ENCODE data around the gene SREK1. TPM values are rescaled to one million over a fixed set of nuclear protein-coding genes. Genes with fewer than 3 reads are reported as not detected.
A peak's percentile ranks its signal among the peaks of the same experiment; 100 is the strongest.
"Not testable (repeated sequence)": the region's sequence is repeated elsewhere in the genome, so short reads cannot be mapped to it uniquely, and the experiment has no call there.

Gene SREK1
- total RNA-seq, 2 experiments from 2014 or later: 52.2 to 60.0 TPM

DNA sequence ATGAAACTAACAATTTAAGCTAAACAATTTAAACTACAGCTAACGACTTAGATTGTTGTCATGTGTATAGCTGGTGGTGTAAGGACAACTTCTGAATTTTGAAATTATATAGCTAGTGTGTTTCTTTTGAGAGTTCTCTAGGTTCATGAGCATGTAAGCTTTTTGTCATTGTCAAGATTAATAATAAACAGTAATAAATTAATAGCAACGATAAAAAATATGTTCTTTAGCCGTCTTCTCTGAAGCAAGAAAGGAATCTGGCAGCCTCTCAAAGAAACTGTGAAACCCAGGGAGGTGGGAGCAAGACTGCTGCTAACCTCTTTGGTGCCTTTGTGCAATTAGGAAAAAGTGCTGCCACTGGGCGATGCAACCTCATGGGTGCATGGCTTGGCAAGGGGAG, 59.4 kb downstream of the SREK1 start:
- intact Hi-C loops (cut with micrococcal nuclease): no loop called here
- CTCF ChIA-PET: interaction anchor here (0.6 to 1.0 kb wide), 3 partner anchors 10 to 103 kb away, joined by 3 to 4 read pairs (median 3); no protein-coding TSS in a partner anchor
- Mint-ChIP-seq H3K4me1 (ENCODE audit: low read depth) (no peaks in the 10 kb centered on the region), H3K36me3 (ENCODE audit: low read depth) (peaks cover 9% of the 10 kb centered on the region), H3K27me3 (ENCODE audit: low read depth) (no peaks in the 10 kb centered on the region), H3K9me3 (no peaks in the 10 kb centered on the region), H3K4me3 (no peak overlapping the region), H3K27ac (no peak overlapping the region)
- no peak for DNase-seq

DNA sequence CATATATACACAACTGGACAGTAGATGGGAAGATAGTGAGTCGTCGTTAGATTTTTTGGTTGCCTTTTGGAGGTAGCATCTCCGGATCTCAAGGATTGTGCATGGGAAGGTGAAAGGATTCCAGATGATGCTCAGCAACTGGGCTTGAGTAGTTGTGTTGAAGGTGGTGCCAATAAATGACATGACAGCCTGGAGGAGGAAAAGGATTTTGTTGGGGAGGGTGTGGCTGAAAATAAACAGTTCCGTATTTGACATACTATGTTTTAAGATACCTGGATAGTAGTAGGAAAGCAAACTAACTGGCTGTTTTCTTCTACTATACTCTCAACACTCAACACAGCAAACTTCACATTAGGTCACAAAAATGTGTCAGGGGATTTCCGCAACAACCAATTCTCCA, 62.4 kb downstream of the SREK1 start:
- CTCF ChIA-PET: no interaction called here
- intact Hi-C loops (cut with micrococcal nuclease): no loop called here
- no peak for DNase-seq
- Mint-ChIP-seq H3K4me3 (no peak overlapping the region), H3K27me3 (ENCODE audit: low read depth) (no peaks in the 10 kb centered on the region), H3K36me3 (ENCODE audit: low read depth) (peaks cover 3% of the 10 kb centered on the region), H3K9me3 (no peaks in the 10 kb centered on the region), H3K4me1 (ENCODE audit: low read depth) (no peaks in the 10 kb centered on the region), H3K27ac (no peak overlapping the region)

DNA sequence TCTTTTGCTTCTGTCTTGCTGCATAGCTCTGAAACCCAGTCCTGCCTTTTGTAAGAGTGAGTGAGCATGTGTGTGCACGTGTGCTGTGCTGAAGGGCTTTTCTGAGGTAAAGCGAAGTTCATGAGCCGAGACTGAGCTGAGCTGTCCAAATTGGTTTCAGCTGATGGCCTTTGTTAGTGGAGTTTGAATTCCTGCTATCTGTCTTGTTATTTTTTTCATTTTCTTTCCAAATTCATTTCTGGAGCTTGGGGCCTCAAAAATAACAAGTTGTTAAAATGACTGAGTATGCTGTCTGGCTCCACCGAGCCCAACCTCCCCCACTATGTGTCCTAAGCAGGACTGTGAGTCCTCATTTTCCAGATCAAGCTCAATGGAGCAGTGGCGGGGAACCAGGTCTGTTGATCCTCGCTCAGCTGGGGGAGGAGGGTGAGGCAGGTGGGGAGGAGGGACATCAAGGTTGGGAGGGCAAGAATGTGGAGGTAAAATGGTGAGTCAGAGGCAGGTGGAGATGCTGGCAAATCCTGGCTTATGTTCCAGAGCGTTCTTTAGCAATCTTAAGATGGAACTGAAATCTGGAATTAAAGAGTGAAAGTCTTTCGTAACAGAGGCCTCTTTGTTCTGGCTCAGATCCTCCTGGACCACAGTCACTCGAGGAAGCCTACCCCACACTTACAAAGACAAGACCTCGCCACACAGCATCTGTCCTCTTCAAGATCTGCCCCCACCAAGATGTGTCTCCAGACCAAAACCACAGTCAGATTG, 63.9 kb downstream of the SREK1 start:
- H3K36me3 Mint-ChIP-seq (ENCODE audit: low read depth): no peaks in the 10 kb centered on the region
- no peak for DNase-seq
- no peaks in the 10 kb centered on the region for H3K4me1 Mint-ChIP-seq (ENCODE audit: low read depth)
- no peak overlapping the region for H3K4me3 Mint-ChIP-seq
- intact Hi-C loops (cut with micrococcal nuclease): no loop called here
- H3K9me3 Mint-ChIP-seq: no peaks in the 10 kb centered on the region
- H3K27me3 Mint-ChIP-seq (ENCODE audit: low read depth): no peaks in the 10 kb centered on the region
- CTCF ChIA-PET: no interaction called here
- H3K27ac Mint-ChIP-seq: no peak overlapping the region

DNA sequence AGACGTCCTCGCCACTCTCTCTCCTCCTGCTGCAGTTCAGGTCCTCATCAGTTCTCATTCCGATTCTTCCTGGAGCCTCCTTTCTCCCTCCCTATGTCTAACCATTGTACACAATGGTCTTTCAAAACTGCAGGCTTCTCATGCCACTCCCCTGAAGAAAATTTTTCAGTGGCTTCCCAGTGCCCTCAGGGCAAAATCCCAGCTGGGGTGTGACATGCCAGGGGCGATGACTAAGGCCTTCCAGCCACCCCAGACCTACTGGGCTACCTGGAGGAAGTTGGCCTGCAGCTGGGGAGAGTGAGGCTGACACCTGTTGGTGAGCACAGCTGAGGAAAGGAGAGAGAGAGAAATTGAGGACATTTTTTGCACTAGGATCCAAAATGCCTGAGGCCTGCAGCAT, 65.2 kb downstream of the SREK1 start:
- CTCF ChIA-PET: no interaction called here
- no peaks in the 10 kb centered on the region for H3K4me1 Mint-ChIP-seq (ENCODE audit: low read depth)
- DNase-seq: peak; percentile 44
- intact Hi-C loops (cut with micrococcal nuclease): loop anchor here (1.0 kb wide), 1 partner anchor 467 kb away; no protein-coding TSS in a partner anchor
- H3K27me3 Mint-ChIP-seq (ENCODE audit: low read depth): no peaks in the 10 kb centered on the region
- H3K36me3 Mint-ChIP-seq (ENCODE audit: low read depth): no peaks in the 10 kb centered on the region
- H3K4me3 Mint-ChIP-seq: no peak overlapping the region
- no peaks in the 10 kb centered on the region for H3K9me3 Mint-ChIP-seq
- no peak overlapping the region for H3K27ac Mint-ChIP-seq

DNA sequence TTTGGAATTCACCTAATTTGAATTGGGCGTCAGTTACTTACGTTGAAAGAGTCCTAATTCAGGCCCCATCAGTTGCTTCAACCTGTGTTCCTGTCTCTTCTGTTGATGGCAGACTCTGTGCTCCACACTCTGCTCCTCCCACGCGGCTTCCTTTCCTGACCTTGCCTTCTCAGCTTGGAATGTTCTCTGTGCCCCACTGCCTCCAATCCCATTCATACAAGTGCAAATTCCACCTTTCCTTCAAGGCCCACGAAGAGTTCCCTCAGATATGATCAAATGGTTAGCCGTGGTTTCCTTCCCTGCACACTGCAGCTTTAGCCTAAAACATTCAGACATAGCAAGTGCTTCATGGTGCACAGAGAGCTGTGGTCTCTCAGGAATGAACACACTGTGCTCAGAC, 65.7 kb downstream of the SREK1 start:
- Mint-ChIP-seq H3K27ac (no peak overlapping the region), H3K4me3 (no peak overlapping the region), H3K36me3 (ENCODE audit: low read depth) (no peaks in the 10 kb centered on the region), H3K4me1 (ENCODE audit: low read depth) (no peaks in the 10 kb centered on the region), H3K9me3 (no peaks in the 10 kb centered on the region), H3K27me3 (ENCODE audit: low read depth) (no peaks in the 10 kb centered on the region)
- no peak for DNase-seq
- intact Hi-C loops (cut with micrococcal nuclease): loop anchor here (1.0 to 5.0 kb wide), 2 partner anchors 447 to 467 kb away; no protein-coding TSS in a partner anchor
- CTCF ChIA-PET: no interaction called here

DNA sequence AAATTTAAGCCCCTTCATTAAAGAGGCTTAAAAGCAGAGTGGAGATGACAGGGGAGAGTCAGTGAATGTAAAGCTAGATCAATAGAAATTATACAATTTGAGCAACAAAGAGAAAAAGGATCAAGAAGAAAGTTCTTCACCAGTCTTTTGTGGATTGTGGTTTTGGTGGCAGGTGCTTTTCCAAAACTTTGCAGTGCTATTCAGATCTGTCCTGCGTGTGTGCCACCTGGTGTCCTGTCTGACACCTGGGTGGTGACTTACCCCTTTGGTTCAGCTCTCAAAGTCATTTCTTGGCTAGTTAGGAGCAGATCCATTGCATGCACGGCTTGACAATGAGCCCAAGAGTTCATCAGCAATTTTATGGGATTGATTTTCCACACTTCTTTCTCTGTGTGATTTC, 69.4 kb downstream of the SREK1 start:
- Mint-ChIP-seq H3K4me1 (ENCODE audit: low read depth) (no peaks in the 10 kb centered on the region), H3K36me3 (ENCODE audit: low read depth) (no peaks in the 10 kb centered on the region), H3K27me3 (ENCODE audit: low read depth) (no peaks in the 10 kb centered on the region), H3K9me3 (no peaks in the 10 kb centered on the region), H3K27ac (no peak overlapping the region), H3K4me3 (no peak overlapping the region)
- DNase-seq: peak; percentile 14
- CTCF ChIA-PET: no interaction called here
- intact Hi-C loops (cut with micrococcal nuclease): loop anchor here (5.0 kb wide), 1 partner anchor 451 kb away; no protein-coding TSS in a partner anchor

DNA sequence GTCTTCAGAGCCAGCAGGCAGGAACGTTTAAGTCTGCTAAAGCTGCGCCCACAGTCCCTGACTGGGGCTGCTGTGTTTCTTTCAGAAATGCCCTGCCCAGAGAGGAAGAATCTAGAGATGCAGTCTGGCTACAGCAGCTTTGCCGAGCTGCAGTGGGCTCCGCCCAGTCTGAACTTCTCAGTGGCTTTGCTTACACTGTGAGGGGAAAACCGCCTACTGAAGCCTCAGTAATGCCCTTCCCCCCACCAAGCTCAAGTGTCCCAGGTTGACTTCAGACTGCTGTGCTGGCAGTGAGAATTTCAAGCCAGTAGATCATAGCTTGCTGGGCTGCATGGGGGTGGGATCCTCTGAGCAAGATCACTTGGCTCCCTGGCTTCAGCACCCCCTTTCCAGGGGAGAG, 78.4 kb downstream of the SREK1 start:
- intact Hi-C loops (cut with micrococcal nuclease): no loop called here
- Mint-ChIP-seq H3K27me3 (ENCODE audit: low read depth) (no peaks in the 10 kb centered on the region), H3K4me3 (no peak overlapping the region), H3K36me3 (ENCODE audit: low read depth) (no peaks in the 10 kb centered on the region), H3K27ac (no peak overlapping the region), H3K9me3 (no peaks in the 10 kb centered on the region), H3K4me1 (ENCODE audit: low read depth) (no peaks in the 10 kb centered on the region)
- no peak for DNase-seq
- CTCF ChIA-PET: no interaction called here

DNA sequence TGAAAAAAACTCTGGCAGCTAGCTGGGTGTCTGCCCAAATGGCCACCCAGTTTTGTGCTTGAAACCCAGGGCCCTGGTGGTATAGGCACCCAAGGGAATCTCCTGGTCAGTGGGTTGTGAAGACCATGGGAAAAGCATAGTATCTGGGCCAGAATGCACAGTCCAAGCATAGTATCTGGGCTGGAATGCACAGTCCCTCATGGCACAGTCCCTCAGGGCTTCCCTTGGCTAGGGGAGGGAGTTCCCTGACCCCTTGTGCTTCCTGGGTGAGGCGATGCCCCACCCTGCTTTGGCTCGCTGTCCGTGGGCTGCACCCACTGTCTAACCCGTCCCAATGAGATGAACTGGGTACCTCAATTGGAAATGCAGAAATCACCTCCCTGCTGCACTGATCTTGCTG, 78.8 kb downstream of the SREK1 start:
- H3K4me3 Mint-ChIP-seq; H3K9me3 Mint-ChIP-seq; DNase-seq; H3K36me3 Mint-ChIP-seq (ENCODE audit: low read depth); H3K4me1 Mint-ChIP-seq (ENCODE audit: low read depth); H3K27ac Mint-ChIP-seq; CTCF ChIA-PET; H3K27me3 Mint-ChIP-seq (ENCODE audit: low read depth); intact Hi-C loops (cut with micrococcal nuclease): not testable (repeated sequence)

DNA sequence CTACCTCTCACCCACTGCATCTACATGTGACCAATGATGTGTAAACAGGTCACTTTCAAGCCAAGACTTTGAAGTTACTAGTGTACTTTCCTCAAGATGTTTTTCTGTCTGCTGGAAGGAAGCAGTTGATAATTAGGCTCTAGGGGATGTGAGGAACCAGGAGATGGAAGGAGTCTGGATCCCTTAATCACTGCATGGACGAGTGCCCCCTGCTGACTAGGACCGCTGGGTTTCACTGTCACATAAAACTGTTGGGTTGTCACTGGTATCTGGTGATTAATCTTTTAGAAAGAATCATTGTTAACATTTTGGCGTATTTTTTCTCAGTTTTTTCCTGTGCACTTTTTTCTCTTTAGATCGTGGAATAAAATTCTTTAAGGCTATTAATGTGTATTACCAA, 79.5 kb downstream of the SREK1 start:
- Mint-ChIP-seq H3K27ac (no peak overlapping the region), H3K36me3 (ENCODE audit: low read depth) (no peaks in the 10 kb centered on the region), H3K4me1 (ENCODE audit: low read depth) (no peaks in the 10 kb centered on the region), H3K9me3 (no peaks in the 10 kb centered on the region), H3K4me3 (no peak overlapping the region), H3K27me3 (ENCODE audit: low read depth) (no peaks in the 10 kb centered on the region)
- peak; percentile 28 for DNase-seq
- CTCF ChIA-PET: no interaction called here
- intact Hi-C loops (cut with micrococcal nuclease): no loop called here

DNA sequence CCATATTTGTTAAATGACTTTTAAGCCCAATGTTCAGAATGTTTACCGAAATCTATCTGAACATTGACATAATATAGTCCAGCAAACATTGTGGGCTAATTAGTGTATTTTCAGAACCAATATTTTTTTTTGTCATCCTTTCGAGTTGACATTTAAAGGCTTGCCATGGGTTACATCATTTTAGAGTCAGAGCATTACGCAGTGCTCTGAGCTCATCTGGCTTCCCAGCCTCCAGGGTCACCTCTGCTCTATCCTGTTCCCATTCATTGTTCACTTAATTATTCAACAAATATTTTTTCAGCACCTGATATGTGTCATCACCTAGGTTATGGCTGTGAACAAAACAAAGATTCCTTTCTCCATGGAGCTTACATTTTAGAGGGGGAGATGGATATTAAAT, 80.2 kb downstream of the SREK1 start:
- Mint-ChIP-seq H3K36me3 (ENCODE audit: low read depth) (no peaks in the 10 kb centered on the region), H3K4me1 (ENCODE audit: low read depth) (no peaks in the 10 kb centered on the region), H3K27ac (no peak overlapping the region), H3K4me3 (no peak overlapping the region), H3K27me3 (ENCODE audit: low read depth) (no peaks in the 10 kb centered on the region), H3K9me3 (peaks cover 1% of the 10 kb centered on the region)
- CTCF ChIA-PET: no interaction called here
- DNase-seq: no peak
- intact Hi-C loops (cut with micrococcal nuclease): no loop called here

DNA sequence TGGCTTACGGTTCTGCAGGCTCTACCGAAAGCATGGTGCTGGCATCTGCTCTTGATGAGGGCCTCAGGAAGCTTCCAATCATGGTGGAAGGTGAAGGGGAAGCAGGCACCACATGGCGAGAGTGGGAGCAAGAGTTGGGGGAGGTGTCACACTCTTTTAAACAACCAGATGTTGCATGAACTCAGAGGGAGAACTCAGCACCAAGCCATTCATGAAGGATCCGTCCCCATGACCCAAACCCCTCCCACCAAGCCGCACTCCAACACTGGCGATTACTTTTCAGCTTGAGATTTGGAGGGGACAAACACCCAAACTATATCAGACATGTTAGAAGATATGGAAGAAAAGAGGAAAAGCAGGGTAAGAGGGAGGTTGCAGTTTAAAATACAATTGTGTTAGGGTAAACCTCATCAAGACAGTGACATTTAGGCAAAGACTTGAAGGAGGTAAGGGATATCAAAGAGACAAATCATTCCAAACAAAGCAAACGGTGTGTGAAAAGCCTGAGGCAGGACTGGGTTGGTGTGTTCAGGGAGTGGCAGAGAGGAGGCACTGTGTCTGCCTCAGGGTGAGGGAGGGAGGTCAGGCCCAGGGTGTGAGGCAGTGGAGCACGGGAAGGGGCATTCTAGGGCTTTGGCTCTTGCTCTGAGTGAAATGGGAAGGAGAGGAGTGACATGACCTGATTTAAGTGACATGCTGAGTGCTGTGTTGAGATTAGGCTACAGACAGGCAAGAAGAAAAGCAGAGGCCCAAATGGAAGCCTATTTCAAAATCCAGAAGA, 80.9 kb downstream of the SREK1 start:
- Mint-ChIP-seq H3K9me3 (peaks cover 1% of the 10 kb centered on the region), H3K4me3 (no peak overlapping the region), H3K36me3 (ENCODE audit: low read depth) (no peaks in the 10 kb centered on the region), H3K27me3 (ENCODE audit: low read depth) (no peaks in the 10 kb centered on the region), H3K27ac (no peak overlapping the region), H3K4me1 (ENCODE audit: low read depth) (no peaks in the 10 kb centered on the region)
- CTCF ChIA-PET: no interaction called here
- intact Hi-C loops (cut with micrococcal nuclease): no loop called here
- no peak for DNase-seq

DNA sequence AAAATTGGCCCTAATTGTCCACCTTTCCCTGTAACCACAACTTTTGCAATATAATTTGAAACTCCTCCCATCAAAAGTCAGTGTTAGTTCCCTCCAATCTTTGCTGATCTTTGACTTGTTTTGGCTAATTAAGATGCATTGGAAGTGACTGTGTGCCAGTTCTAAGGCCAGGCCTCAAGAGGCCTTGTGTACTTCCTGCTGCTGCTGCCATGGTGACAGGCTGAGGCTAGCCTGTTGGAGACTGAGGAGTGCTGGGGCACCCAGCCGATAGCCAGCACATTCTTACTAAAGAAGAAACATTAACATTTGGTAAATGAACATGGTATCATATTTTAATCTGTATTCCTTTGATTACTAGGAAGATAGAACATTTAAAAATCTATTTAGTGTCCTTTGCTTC, 86.5 kb downstream of the SREK1 start:
- H3K9me3 Mint-ChIP-seq: peaks cover 1% of the 10 kb centered on the region
- no peaks in the 10 kb centered on the region for H3K36me3 Mint-ChIP-seq (ENCODE audit: low read depth)
- CTCF ChIA-PET: interaction anchor here (0.6 to 0.7 kb wide), 2 partner anchors 364 to 680 kb away, joined by 3 to 6 read pairs; no protein-coding TSS in a partner anchor
- H3K27me3 Mint-ChIP-seq (ENCODE audit: low read depth): no peaks in the 10 kb centered on the region
- no peak overlapping the region for H3K4me3 Mint-ChIP-seq
- no peaks in the 10 kb centered on the region for H3K4me1 Mint-ChIP-seq (ENCODE audit: low read depth)
- H3K27ac Mint-ChIP-seq: no peak overlapping the region
- intact Hi-C loops (cut with micrococcal nuclease): no loop called here
- DNase-seq: no peak

DNA sequence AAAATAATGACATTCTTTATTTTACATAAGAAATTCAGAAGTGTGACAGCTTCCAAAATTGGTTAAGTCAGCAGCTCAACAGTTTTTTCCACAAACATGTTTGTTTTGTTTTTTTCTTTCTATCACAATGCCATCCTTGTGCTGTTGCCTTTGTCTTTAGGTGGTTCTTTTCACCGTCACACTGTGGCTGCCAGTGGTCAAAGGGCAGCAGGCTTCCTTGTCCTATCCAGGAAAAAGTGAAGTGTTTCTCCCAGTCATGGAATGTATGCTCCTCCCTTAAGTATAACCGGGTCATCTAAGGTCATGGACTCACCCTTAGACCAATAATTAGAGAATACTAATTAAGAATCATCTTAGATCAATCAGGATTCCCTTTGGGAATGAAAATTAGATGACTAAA, 87.4 kb downstream of the SREK1 start:
- Mint-ChIP-seq H3K36me3 (ENCODE audit: low read depth) (no peaks in the 10 kb centered on the region), H3K27ac (no peak overlapping the region), H3K27me3 (ENCODE audit: low read depth) (peaks cover 2% of the 10 kb centered on the region), H3K4me3 (no peak overlapping the region), H3K9me3 (peaks cover 1% of the 10 kb centered on the region), H3K4me1 (ENCODE audit: low read depth) (no peaks in the 10 kb centered on the region)
- intact Hi-C loops (cut with micrococcal nuclease): no loop called here
- CTCF ChIA-PET: no interaction called here
- no peak for DNase-seq
